GM18909 (cell line): ENCODE results near the gene HAL.
A peak's percentile ranks its signal among the peaks of the same experiment; 100 is the strongest.

ENCODE experiments used
- ATAC-seq: cut with Tn5 transposase; IDR thresholded peaks from one replicate; pipeline ENCODE4 v1.9.1; 2021; ENCODE audit warnings: mild to moderate bottlenecking; ENCODE audit not compliant: unreplicated experiment, poor library complexity

The HAL gene, protein sequence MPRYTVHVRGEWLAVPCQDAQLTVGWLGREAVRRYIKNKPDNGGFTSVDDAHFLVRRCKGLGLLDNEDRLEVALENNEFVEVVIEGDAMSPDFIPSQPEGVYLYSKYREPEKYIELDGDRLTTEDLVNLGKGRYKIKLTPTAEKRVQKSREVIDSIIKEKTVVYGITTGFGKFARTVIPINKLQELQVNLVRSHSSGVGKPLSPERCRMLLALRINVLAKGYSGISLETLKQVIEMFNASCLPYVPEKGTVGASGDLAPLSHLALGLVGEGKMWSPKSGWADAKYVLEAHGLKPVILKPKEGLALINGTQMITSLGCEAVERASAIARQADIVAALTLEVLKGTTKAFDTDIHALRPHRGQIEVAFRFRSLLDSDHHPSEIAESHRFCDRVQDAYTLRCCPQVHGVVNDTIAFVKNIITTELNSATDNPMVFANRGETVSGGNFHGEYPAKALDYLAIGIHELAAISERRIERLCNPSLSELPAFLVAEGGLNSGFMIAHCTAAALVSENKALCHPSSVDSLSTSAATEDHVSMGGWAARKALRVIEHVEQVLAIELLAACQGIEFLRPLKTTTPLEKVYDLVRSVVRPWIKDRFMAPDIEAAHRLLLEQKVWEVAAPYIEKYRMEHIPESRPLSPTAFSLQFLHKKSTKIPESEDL

DNA sequence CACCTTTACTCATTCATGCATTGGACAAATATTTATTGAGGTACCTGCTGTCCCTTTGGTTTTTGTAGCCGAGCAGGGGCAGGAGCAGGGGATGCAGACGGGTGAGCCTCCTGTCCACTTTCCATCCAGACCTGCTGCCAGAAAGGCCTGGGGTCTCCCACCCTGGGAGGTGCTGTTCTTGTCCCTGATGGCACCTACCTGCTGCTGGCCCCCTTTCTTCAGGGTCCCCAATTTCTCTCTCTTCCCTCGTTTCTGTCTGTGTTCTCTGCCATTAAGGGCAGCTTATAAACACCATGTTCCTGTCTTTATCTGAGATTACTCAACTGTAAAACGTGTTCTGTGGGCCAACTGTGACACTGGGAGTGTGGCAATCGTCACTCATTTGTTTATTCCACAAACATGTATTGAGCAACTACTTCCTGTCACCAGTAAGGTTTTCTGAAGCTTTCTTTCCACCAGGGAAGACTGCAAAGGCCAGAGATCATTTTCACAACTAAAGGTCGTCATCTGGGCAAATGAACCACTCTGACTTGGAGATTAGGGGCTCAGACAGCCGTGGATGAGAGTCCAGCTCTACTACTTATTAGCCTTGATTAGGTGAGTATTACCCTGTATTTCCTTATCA, at the start of gene HAL:
HAL (minus strand) TSS at position 311 of the 625 bp plus-strand sequence. CDS start 434 bp downstream, outside the sequence.
- ATAC-seq: no peak

DNA sequence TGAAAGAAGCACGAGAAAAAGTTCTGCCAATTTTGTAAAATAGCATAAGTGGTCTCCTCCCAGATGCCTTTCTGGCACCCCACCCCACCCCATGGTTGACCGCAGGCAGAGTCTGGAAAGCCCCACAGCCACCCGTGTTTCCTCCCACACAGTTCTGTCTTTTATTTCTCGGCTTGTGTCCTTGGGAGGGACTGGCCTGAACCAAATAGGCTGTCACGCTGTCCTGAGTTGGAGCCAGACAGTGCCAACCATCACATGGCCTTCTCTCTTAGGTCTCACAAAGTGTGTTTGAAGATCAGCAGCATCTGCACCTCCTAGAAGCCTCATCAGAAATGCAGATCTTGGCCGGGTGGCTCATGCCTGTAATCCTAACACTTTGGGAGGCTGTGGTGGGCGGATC, 49.4 kb upstream of the HAL start:
- no peak for ATAC-seq

DNA sequence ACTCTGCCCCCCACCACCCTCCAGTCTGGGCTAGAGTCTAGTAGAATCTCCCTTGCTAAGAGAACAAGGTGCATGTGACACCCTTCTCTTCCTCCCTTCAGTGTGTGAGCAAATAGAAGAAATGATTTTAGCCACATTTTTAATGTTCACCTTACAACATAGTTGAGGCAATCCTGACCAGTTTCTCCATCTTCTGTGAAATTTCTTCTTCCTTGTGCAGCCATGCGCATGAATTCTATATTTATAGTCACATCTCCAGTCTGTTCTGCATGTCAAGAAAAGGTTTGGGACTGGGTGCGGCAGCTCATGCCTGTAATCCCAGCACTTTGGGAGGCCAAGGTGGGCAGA, 48.8 kb upstream of the HAL start:
- ATAC-seq: no peak

DNA sequence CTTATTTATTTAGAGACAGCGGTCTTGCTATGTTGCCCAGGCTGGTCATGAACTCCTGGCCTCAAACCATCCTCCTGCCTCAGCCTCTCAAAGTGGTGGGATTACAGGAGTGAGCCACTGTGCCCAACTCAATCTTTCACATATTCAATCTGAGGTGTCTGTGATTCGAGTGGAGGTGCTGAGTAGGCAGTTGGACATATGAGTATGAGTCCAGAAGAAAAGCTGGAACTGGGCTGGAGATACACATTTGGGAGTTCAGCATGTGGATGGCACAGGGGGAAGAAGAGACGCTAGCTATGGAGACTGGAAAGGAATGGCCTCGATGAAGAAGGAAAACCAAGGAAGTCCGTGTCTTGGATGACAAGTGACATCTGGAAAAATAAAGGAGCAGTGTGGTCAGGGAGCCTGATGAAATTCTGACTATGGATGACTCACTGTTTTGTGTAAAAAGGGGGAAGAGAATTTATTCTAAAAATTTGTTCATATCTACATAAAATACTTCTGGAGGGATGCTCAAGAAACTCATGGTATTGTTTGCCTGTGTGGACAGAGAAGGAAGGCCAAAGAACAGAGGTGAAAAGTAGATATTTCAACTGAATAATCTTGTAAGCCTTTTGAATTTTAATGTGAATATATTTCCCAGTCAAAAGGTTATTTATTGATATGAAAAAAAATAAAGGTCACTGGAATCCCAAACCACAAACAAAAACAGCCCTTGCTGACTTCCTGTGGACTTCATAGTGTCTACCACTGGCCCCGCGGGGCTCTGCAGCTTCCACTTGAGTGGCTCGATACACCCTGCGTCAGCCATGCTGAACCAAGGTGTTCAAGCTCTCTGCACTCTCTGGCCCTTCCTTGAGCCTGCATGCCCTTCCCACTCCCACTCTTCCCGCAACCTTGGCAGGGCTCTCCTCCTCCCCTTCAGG, 48.1 kb upstream of the HAL start:
- ATAC-seq: no peak

DNA sequence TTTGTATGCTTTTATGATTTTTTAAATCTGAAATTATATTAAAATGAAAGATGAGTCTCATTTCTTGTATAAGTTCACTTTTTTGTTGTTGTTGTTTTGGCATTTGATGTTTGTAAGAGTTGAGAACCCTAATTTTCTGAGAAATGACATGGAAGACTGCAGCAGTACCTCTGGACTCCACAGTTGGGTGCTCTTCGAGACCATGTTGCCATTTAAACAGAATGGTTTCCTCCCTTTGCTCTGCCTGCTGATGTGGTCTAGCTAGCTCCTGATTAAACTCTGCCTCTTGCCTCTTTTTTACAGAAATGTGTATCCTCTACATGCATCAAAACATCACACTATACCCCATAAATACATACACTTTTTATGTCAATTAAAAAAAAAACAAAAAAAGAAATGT, 45.0 kb upstream of the HAL start:
- no peak for ATAC-seq

DNA sequence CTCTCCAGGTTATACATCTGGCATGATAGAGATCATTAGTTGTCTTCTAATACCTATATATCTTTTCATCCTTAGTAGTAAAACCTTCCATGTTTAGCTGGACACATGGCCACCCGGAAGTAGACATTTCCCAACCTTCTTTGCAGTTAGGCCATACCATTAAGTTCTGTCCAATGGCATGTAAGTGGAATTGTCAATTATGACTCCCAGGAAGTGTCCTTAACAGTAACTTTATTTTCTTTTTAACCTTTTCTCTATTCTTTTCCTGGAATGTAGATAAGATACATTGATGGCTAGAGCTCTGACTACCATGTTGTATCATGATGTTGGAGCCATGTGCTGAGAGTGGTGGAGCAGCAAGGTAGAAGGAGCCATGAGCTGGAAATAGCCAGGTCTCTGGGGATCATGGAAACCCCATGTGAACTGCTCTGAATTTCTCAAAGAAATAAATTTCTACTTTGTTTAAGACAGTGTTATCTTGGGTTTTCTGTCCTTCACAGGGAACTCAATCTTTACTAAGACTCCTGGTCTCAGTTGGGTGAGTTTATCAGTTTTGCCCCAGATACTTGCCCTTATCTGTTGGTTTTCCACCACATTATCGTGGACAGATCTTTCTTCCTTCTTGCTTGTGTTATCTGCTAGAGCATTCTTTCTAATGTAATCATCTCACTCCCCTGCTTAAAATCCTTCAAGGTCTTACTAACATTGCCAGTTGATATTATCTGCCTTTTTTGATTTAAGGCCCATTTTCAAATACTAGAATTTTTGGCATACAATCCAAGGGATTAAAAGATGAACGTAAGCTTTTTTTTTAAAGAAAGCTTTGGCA, 44.4 kb upstream of the HAL start:
- ATAC-seq: no peak

DNA sequence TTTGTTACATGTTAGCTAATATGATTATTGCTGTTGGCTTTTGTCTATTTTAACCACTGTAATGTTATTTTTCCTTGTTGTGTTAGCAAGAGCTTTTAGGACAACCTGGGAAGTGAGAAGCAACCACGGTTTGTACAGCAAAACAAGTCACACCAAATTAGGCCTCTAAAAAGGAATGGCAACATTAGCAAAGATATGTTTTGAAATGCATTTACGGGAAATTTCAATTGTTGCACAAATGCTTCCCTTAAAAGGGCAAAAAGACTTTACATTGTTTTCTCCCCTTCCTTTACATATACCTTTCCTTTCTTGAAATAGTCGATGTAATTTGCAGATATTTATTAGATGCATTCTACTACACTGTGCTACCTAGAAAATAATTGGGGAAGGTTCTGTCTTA, 43.4 kb upstream of the HAL start:
- ATAC-seq: no peak

DNA sequence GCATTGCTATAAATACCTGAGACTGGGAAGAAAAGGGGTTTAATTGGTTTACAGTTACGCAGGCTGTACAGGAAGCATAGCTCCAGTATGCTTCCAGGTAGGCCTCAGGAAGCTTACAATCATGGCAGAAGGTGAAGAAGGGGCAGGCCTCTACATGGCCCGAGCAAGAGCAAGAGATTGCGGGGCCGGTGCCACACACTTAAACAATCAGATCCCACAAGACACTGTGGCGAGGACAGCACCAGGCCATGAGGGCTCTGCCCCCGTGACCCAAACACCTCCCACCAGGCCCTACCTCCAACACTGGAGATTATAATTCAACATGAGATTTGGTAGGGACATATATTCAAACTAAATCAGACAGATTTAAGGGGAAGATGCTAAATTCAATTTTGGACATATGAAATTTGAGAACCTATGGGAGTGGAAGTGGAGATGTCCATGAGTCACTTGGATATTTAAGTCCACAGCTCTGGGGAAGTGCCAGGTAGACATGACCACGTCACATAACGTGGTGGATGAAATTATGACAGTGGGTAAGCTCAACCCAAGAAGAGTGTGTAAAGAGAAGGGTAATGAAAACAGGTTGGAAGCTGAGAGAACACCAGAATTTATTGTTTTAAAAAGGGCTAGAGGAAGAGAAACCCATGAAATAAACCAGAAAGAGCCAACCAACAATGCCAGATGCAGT, 40.8 kb upstream of the HAL start:
- no peak for ATAC-seq

DNA sequence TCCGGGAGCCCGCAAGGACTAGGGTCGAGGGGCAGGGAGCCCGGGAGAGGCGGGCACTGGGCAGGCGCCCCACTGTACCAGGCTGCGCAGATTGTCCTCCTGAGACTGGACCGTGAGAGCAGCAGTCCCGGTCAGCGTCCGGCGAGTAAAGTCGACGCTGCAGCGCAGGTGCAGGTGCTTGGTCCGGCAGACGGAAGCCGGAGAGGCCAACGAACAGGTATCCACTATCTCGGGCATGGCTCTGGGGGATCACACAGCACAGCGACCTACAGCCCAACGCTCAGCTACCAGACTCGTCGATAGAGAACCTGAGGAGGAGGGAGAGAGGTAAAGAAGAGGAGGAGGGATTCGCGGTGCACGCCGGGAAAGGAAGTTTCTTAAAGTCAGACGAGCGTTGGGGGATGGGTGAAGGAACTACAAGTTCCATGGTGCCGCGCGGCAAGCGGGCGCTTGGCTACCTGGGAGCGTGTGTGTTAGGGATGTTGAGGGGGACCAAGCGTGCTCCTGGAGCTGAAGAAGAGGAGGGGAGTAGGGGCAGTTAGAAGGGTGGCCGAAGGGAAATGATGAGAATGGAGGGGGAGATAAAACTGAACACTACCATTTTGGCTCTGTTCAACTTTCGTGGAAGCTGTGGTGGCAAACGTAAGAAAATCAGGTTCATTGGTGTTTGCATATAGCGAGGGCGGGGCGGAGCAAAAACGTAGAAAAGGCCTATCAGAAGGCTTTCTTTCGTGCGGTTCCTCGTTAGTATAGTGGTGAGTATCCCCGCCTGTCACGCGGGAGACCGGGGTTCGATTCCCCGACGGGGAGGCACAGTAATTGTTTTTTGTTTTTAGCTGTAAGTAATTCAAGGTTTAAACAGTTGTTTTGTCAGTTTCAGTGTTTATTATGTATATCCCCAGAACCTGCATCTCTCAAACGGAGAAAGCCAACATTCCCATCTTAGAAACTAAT, 39.4 kb upstream of the HAL start, which contains the start of gene LTA4H:
LTA4H (minus strand) TSS at position 305 of the 954 bp plus-strand sequence; CDS start at position 237, 68 bp downstream.
- ATAC-seq: peak; percentile 93

DNA sequence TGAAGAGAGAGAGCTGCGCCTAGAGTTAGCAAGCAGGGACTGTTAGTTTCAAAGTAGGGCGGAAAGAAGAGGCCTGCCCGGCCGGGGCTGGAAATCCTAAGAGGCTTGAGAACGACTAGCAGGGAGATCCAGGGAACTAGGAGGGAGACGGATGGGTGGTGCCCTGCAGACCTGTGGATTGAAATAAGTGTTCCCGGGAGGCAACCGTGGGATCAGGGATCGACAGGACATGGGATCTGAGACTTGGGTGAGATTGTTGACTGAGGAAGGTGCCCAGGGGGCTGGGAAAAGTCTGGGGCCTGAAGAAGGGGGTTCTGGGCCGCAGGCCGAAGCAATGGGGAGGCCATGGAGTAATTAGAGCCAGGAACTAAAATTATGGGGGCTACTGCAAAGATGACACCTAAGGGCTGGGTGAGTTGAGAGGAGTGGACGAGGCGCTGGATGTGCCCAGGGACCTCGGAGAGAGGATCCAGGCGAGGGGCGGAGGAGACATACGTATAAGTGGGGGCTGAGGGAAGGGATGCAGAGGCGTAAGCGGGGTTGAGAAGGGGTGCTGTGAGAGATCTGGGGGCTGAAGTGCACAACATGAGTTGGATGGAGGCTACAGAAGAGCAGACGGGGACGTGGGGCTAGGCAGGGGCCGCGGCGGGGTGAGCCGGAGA, 38.6 kb upstream of the HAL start:
- no peak for ATAC-seq

DNA sequence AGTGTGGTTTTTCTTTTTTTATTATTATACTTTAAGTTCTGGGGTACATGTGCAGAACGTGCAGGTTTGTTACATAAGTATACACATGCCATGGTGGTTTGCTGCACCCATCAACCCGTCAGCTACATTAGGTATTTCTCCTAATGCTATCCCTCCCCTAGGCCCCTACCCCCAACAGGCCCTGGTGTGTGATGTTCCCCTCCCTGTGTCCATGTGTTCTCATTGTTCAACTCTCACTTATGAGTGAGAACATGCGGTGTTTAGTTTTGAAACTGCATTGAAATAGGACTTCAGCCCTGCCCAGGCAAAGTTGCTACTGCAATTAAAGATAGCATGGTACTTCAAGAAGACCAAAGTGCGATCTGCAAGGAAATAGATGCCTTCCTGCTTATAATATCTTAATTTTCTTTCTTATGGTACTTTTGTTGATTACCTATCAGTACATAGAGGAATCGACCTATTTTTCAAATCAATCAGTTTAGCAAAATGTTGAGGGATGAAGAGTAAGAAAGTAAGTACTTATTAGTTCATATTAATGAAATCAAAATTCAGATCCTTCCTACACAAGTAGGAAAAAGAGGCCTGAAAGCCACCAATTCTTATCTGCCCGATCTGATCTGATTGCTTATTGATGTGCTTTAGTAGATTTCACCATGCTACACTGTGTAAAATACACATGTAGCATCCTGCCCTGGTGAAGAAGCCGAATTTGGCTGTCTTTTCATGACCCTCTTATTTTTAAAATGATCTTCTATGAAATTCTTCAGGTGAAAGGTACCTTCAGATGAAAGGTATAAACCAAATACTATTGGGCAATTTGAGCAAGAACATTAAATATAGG, 37.6 kb upstream of the HAL start:
- ATAC-seq: no peak

DNA sequence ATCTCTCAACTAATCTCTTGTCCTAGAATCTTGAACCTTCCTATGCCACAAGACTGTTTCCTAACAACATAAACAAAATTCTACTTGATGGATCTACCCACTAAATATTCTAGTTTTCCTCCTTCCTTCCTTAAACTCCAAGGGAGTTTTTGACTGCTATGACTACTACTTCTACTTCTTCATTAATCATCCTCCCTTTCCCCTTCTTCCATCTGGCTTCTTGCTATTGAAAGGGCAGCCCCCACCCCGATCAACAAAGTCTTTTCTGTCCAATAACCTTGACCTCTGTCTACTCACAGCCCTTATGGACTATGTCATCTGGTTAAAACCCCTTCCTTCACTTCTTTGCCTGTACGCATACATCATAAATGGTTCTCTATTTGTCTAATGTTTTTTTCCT, 33.7 kb upstream of the HAL start:
- ATAC-seq: no peak

DNA sequence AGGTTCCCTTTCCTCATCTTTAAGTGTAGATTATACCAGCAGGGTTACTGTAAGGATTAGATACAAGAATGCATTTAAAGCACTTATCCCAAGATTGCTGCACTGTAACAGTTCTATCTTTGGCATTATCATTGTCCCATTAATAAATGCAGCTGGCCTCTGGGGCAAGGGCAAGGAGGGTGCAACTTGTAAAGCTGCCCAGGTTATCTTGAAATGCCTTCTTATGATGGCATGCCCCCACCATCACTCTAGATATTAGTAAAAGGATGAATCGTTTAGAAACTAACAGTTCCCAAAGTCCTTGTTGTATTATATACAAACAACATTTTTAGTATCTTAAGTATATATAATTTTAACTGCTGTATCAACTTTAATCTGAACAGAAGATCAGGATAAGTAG, 32.4 kb upstream of the HAL start:
- ATAC-seq: no peak

DNA sequence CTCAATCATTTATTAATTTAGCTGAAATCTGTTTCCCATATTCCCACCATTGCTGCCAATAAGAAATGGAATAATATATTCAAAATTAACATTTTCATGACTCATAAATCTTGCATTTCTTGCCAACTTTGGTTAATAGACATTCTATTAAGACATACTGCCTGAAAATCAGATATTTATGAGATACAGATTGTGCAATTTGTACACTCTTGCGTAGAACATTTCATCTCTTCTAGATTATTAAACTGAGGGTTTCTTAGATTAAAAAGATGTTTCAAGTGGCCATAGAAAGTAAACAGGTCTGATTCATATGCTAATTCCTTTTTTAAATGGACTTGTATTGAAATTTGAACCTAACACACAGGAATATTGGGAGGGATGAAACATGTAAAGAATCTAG, 30.2 kb upstream of the HAL start:
- ATAC-seq: no peak

DNA sequence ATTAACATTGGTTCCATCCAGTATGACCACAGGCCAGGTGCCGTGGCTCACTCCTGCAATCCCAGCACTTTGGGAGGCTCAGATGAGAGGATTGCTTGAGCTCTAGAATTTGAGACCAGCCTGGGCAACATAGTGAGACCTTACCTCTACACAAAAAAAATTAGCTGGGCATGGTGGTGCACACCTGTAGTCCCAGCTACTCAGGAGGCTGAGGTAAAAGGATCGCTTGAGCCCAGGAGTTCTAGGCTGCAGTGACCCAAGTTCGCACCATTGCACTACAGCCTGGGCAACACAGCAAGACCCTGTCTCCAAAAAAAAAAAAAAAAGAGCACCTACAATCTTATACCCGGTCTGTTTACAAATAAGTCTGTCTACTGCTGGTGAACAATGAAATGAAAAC, 29.4 kb upstream of the HAL start:
- ATAC-seq: no peak

DNA sequence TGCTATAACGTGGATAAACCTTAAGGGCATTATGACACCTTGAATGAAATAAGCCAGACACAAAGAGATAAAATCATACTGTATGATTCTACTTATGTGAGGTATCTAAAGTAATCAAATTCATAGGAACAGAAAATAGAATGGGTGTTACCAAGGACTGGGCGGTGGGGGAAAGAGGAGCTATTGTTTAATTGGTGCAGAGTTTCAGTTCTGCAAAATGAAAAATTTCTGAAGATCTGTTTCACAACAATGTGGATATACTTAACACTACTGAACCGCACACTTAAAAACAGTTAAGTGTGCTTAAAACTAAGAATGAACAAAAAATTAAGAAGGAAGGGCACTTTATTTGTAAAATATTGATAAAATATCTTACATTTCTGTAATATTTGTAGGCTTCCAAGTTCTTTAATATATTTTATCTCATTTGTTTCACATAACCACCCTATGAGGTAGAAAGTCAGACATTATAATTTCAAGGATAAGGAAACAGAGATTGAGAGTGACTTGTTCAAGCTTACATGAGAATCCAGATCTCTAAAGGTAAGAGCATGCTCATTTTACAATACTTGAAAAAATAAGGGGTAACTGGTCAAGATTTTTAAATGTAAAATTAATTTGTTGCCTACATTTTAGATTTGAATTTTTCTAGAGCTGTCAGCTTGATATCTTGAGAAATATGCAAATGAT, 24.3 kb upstream of the HAL start:
- peak; percentile 99 for ATAC-seq
